ENCODE data around the gene MCU.

Gene MCU

GRCh38 chr10:72841487-72841886, 149.5 kb downstream of the MCU start:
- no peak for TF ChIP-seq MAX (IDR thresholded peaks at IDR 0.05; ENCODE audit: low read depth, low read length)
- no peak for TF ChIP-seq CTCF (IDR thresholded peaks at IDR 0.05; ENCODE audit: low read depth, low read length)
- no peak for TF ChIP-seq MYC (IDR thresholded peaks at IDR 0.05; ENCODE audit: low read depth, low read length)
- no peak for TF ChIP-seq POLR2A (IDR thresholded peaks at IDR 0.05; ENCODE audit: extremely low read depth, insufficient read length)
- no peak for DNase-seq (ENCODE audit: low read depth)
- no peak overlapping the region for H3K4me3 ChIP-seq (ENCODE audit: low read depth, low read length)

- H3K4me3 ChIP-seq (ENCODE audit: low read depth, low read length): no peak overlapping the region
- DNase-seq (ENCODE audit: low read depth): no peak
- TF ChIP-seq POLR2A (IDR thresholded peaks at IDR 0.05; ENCODE audit: extremely low read depth, insufficient read length) (no peak), MAX (IDR thresholded peaks at IDR 0.05; ENCODE audit: low read depth, low read length) (no peak), CTCF (IDR thresholded peaks at IDR 0.05; ENCODE audit: low read depth, low read length) (no peak), MYC (IDR thresholded peaks at IDR 0.05; ENCODE audit: low read depth, low read length) (no peak)
Measured at GRCh38 chr10:72842164-72842563, 150.2 kb downstream of the MCU start.

- DNase-seq (ENCODE audit: low read depth): peak; percentile 15
- TF ChIP-seq POLR2A (IDR thresholded peaks at IDR 0.05; ENCODE audit: extremely low read depth, insufficient read length): no peak
- TF ChIP-seq MAX (IDR thresholded peaks at IDR 0.05; ENCODE audit: low read depth, low read length): no peak
- TF ChIP-seq MYC (IDR thresholded peaks at IDR 0.05; ENCODE audit: low read depth, low read length): no peak
- TF ChIP-seq CTCF (IDR thresholded peaks at IDR 0.05; ENCODE audit: low read depth, low read length): no peak
- H3K4me3 ChIP-seq (ENCODE audit: low read depth, low read length): no peak overlapping the region
Measured at GRCh38 chr10:72846238-72846637, 154.3 kb downstream of the MCU start.

- DNase-seq (ENCODE audit: low read depth): peak; percentile 18
Measured at GRCh38 chr10:72847681-72848080, 155.7 kb downstream of the MCU start.

GRCh38 chr10:72850861-72851260, 158.9 kb downstream of the MCU start:
- TF ChIP-seq MYC (IDR thresholded peaks at IDR 0.05; ENCODE audit: low read depth, low read length) (no peak), POLR2A (IDR thresholded peaks at IDR 0.05; ENCODE audit: extremely low read depth, insufficient read length) (no peak), MAX (IDR thresholded peaks at IDR 0.05; ENCODE audit: low read depth, low read length) (no peak), CTCF (IDR thresholded peaks at IDR 0.05; ENCODE audit: low read depth, low read length) (no peak)
- H3K4me3 ChIP-seq (ENCODE audit: low read depth, low read length): no peak overlapping the region
- no peak for DNase-seq (ENCODE audit: low read depth)

More at GRCh38 chr10:72847681-72848080, 155.7 kb downstream of the MCU start:
- TF ChIP-seq CTCF (IDR thresholded peaks at IDR 0.05; ENCODE audit: low read depth, low read length) (no peak), MAX (IDR thresholded peaks at IDR 0.05; ENCODE audit: low read depth, low read length) (no peak), POLR2A (IDR thresholded peaks at IDR 0.05; ENCODE audit: extremely low read depth, insufficient read length) (no peak)
- no peak overlapping the region for H3K4me3 ChIP-seq (ENCODE audit: low read depth, low read length)

GRCh38 chr10:72851509-72851908, 159.6 kb downstream of the MCU start:
- TF ChIP-seq MAX (IDR thresholded peaks at IDR 0.05; ENCODE audit: low read depth, low read length): no peak
- no peak for TF ChIP-seq CTCF (IDR thresholded peaks at IDR 0.05; ENCODE audit: low read depth, low read length)
- TF ChIP-seq POLR2A (IDR thresholded peaks at IDR 0.05; ENCODE audit: extremely low read depth, insufficient read length): no peak
- TF ChIP-seq MYC (IDR thresholded peaks at IDR 0.05; ENCODE audit: low read depth, low read length): no peak
- no peak overlapping the region for H3K4me3 ChIP-seq (ENCODE audit: low read depth, low read length)
- DNase-seq (ENCODE audit: low read depth): no peak
